Stimulated activated CD8-positive, alpha-beta memory T cell treated with anti-CD3 and anti-CD28 coated beads, Interleukin-4, amount 100 ng/mL, for 1 hour (primary cell): ENCODE measurements around the gene UBE2L6.
"Not testable (repeated sequence)": the region's sequence is repeated elsewhere in the genome, so short reads cannot be mapped to it uniquely, and the experiment has no call there.

Experiments
- DNase-seq, 2 donors: peaks; one replicate each; pipeline ENCODE4 v3.0.0-alpha.2; 2020; ENCODE audit warnings: low read depth in 2 of 2, low spot score in 1 of 2

The UBE2L6 gene

DNA sequence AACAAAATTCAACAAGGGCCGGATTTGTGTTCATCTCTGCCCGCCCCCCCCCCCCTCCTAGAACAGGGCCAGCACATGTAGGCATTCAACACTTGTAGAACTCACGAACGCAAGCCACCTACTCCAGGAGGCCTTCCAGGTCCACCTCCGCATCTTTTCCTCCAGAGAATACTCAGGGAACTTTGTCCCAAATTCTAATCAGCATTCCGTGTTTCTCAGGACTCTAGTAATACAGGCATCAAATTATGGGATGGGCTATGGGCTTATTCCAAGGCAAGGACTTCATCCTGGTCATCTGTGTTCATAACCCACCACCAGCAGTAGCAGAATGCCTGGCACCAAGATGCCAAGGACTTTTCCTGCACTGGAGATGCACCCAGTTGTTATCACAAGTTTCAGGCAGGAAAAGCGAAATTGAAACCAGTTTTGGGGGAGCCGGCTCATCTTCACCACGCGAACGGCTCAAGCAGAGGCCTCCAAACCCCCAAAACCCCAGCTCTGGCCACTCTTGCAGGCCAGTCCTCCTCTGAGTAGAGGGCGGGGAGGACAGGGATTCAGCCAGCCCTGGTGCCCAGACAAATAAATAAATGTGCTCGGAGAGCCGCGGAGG, 462 bp downstream of the UBE2L6 start:
- DNase-seq: no peak

DNA sequence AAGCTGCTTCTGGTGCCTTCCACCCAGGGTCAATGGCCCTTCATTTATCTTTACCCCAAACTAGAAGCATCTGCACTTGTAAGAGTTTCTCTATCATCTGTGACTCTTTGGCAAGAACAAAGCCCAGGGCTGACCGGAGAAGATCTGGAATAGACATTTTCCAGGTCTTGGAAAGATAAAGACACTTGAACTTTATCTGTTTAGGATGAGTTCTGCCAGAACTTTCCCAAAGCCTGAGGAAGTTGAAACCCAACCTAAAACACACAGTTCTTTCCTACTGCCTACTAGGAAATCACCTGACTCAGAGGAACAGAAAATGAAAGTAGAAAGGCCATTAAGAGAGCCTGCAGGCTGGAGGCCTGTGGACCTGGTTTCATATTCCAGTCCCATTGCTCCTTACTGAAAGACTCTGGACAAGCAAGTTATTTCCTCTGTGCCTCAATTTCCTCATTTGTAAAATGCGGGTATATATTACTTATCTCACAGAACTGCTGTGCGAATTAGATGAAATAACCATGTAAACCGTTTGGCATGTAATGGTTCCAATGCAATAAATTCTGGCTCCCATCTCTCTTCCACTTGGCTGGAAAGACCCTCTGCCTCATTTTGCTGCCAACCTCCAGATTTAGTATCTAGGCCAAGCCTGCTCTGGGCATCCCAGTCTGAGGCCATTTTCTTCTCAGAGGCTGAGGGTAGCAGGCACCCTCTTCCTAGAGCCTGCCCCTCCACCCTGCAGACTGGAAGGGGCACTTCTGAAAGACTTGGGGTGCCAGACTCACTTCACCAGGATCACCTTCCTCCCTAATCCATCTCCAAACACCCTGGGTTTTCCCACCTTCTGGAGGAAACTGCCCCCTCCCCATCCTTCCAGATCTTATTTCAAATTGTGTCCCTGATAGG, 1.2 kb downstream of the UBE2L6 start:
- DNase-seq: no peak

- DNase-seq: no peak
These were observed 4.9 kb downstream of the UBE2L6 start for GRCh38 chr11:57562596-57562995.

DNA sequence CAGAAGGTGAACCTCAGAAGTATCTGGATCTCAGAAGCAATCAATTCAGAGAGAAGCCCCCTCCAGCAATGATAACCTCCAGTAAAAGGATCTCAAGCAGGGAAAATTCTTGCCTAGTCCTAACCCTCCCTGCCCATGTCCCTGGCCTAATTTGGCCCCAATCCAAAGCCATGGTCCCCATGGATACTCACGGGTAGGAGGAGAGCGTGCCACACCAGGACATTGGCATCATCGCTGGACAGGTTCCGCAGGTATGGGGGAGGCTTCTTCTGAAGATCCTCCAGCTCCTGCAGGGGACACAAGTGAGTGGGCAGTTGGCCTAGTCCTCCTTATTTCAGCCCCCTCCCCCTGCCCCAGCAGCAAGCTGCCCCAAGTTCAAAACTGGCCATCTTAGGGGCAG, 7.3 kb downstream of the UBE2L6 start:
- DNase-seq: no peak

DNA sequence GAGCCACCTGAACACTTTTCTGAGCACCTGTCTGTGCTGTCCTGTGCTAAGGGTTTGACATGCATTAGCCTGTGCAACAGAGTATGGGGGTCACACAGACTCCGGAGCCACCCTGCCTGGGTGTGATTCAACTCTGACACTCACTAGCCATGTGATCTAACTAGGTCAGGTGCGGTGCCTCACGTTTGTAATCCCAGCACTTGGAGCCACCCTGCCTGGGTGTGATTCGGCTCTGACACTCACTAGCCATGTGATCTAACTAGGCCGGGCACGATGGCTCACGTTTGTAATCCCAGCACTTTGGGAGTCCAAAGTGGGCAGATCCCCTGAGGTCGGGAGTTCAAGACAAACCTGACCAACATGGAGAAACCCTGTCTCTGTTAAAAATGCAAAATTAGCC, 11.4 kb downstream of the UBE2L6 start:
- no peak for DNase-seq

GRCh38 chr11:57555393-57555792, 12.1 kb downstream of the UBE2L6 start:
- DNase-seq: no peak

DNA sequence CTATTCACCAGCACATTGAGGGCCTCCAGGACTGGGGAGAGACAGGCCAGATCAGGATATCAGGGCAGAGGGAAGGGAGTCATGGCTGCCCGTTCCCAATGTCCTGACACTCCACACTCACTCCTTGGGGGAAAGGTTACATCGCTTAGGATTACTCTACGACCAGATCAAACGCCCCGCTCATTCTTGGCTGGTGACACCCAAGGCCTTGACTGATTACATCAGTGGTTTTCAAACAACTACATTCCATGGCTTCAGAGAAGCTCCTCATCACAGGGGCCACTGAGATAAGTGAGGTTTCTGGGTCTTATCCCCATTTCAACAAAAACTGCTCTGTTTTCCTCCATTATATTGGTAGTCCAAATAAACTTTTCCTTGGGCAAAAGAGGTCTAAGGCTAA, 15.0 kb downstream of the UBE2L6 start:
- no peak for DNase-seq

- DNase-seq: no peak
These were observed 15.5 kb downstream of the UBE2L6 start for GRCh38 chr11:57551941-57552340.

DNA sequence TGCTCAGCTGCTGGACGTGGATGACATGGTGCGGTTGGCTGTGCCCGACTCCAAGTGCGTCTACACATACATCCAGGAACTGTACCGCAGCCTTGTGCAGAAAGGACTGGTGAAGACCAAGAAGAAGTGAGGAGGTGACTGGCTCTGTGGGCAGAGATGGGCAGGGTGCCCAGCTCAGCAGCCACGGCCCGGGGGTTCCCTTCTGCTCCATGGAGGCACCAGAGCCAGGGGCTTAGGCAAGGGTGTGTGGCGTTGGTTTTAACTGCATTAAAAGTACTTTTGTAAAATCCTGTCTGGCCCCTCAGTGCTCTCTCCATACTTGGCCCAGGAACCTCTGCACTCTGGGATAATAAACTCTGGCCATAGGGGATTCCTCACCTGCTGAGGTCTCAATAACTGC, 17.5 kb downstream of the UBE2L6 start:
- no peak for DNase-seq

DNA sequence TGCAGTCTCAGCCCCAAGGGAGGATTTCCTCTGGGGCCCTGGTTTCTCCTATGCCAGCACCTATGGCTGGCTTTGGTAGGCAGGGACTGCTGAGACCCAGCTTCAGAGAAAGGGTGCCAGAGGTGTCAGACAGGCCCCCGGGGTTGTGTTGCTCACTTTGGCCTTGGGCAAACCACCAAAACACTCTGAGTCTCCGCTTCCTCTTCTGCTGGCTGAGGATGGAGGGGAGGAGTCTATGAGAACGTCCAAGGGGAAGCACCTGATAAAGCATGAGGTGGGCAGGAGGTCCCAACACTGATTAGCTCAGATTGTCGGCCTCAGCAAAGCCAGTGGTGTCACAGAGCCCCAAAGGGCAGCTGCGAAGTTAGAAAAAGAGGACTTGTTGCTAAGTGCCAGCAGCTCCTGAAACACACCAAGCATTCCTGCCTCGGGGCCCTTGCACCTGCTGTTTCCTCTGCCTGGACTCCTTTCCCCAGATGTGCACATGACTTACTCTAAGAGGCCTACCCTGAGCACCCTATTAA, 19.6 kb downstream of the UBE2L6 start:
- no peak for DNase-seq

DNA sequence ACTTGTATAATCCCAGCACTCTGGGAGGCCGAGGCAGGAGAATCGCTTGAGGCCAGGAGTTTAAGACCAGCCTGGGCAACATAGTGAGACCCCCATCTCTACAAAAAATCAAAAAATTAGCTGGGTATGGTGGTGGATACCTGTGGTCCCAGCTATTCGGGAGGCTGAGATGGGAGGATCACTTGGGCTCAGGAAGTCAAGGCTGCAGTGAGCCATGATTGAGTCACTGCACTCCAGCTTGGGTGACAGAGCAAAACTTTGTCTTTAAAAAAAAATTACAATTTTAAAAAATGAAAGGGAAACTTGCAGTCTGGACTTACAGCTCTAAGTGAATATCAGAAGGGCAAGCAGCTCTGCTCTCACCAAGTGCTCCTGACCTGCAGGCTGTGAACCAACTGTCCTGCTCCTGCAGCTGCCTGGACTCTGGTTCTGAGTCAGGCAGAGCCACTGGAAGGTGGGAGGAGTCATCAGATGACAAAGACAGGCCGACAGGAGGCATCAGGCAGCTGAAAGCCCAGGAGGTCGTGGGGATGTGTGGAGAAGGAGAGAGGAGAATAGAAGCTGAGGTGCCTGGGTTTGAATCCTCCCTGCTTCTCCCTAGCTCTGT, 20.5 kb downstream of the UBE2L6 start:
- DNase-seq: no peak

DNA sequence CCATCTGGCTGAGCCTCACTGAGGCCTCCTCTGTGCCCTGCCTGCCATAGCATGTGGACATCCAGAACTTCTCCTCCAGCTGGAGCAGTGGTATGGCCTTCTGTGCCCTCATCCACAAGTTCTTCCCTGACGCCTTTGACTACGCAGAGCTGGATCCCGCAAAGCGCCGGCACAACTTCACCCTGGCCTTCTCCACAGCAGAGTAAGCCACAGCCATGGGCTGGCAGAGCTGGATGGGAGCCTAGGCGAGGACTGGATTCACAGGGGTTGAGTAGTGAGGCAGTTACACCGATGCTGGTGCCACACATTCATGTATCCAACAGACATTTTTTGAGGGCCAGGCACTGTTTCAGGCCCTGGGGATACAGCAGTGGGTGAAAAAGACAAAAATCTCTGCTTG, 21.0 kb downstream of the UBE2L6 start:
- DNase-seq: no peak

DNA sequence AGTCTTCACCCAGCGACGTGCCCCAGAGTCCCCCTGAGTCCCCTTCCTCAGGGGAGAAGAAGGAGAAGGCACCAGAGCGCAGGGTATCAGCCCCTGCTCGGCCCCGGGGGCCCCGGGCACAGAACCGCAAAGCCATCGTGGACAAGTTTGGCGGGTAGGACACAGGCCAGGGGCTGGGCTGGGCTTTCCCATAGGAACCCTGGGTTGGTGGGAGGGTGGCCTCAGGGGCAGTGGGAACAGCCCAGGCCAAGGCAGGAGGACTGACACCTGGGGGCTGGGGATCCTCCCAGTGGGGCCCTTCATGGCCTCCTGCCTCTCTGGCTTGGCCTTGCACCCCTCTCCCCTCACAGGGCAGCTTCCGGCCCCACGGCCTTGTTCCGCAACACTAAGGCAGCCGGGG, 21.6 kb downstream of the UBE2L6 start:
- no peak for DNase-seq

DNA sequence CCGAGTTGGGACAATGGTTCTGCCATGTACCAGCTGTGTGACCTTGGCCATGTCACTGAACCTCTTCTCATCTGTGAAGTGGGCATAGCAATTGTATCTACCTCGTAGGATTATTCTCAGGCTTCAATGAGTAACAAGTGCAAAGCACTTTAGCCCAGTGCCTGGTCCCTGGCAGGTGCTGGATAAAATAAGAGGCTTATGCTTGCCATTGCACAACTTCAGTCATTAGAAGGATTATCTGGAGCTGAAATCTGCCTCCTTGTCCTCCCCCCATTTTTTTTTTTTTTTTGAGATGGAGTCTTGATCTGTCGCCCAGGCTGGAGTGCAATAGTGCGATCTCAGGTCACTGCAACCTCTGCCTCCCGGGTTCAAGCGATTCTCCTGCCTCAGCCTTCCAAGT, 22.9 kb downstream of the UBE2L6 start:
- no peak for DNase-seq

GRCh38 chr11:57543593-57543992, 23.9 kb downstream of the UBE2L6 start:
- no peak for DNase-seq

DNA sequence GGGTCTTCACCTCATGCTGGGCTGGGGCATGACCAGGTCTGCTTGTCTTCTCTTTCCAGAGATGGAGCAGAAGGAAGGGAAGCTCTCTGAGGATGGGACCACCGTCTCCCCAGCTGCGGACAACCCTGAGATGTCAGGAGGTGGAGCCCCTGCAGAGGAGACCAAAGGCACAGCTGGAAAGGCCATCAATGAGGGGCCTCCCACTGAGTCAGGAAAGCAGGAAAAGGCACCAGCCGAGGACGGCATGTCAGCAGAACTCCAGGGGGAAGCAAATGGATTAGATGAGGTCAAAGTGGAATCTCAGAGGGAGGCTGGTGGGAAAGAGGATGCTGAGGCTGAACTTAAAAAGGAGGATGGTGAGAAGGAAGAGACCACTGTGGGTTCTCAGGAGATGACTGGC, 24.9 kb downstream of the UBE2L6 start:
- DNase-seq: no peak

GRCh38 chr11:57541169-57541568, 26.3 kb downstream of the UBE2L6 start:
- DNase-seq: no peak

DNA sequence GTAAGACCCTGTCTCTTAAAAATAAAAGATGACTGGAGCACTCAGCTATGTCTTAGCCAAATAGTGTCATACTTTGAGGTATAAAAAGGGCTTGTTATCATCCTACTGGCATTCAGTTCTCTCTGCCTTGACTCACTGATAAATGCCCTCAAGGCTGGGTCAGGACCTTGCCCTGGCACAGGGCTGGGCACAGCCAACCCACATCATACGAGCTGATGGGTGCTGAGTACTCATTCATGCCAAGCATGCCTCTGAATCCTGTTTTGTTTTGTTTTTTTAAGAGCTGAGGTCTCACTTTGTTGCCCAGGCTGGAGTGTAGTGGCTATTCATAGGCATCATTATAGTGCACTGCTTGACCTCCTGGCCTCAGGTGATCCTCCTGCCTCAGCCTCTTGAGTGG, 28.1 kb downstream of the UBE2L6 start:
- no peak for DNase-seq

- no peak for DNase-seq
These were observed 30.4 kb downstream of the UBE2L6 start, which contains the start of gene SMTNL1 for GRCh38 chr11:57536947-57537619. Gene SMTNL1 (plus strand): TSS chr11:57537595. CDS start chr11:57542643, 5,048 bp downstream.

GRCh38 chr11:57534449-57534848, 33.0 kb downstream of the UBE2L6 start:
- DNase-seq: not testable (repeated sequence)
